ENCODE data around the gene PHC2.

GRCh38 chr1:33338440-33339211 is 92.3 kb downstream of the PHC2 start:
- TF ChIP-seq CTCF (IDR thresholded peaks at IDR 0.05; ENCODE audit: poor library complexity): no peak
- no peak for TF ChIP-seq EZH2 (IDR thresholded peaks at IDR 0.05; ENCODE audit: borderline replicate concordance)
